ENCODE results near the gene SMARCC1.

GRCh38 chr3:47622671-47623461, 158.8 kb downstream of the SMARCC1 start:
- TF ChIP-seq CTCF (IDR thresholded peaks at IDR 0.05) (no peak), POLR2A (IDR thresholded peaks at IDR 0.05) (no peak)
